ENCODE measurements around the gene FBXL17.

FBXL17 gene

GRCh38 chr5:108078882-108079281, 303.0 kb downstream of the FBXL17 start:
- DNase-seq = no peak

GRCh38 chr5:108078345-108078744, 303.6 kb downstream of the FBXL17 start:
- DNase-seq = no peak

- no peak for DNase-seq
Measured at GRCh38 chr5:108074626-108075025, 307.3 kb downstream of the FBXL17 start.

- no peak for DNase-seq
Measured at GRCh38 chr5:108064302-108064701, 317.6 kb downstream of the FBXL17 start.

- DNase-seq = no peak
Measured at GRCh38 chr5:108061941-108062340, 320.0 kb downstream of the FBXL17 start.

DNA sequence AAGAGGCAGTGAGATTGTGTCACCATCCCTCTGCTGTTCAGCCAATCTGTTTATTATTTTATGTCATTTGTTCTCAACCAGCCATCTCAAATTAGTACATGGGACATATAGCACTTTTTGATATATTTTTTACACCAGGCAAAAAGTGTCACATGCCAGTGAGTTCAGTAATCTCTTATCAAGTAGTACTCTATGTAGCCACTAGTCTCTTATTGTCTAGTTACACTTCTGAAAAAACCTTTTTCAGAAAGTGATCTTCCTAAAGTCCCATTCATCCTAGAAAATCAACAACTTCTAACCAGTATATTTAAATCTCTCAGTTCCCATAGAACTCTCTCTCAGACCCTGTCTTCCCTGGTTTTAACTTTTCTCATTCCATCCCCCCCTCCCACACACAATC, 321.6 kb downstream of the FBXL17 start:
- no peak for DNase-seq

- DNase-seq = no peak
Measured at GRCh38 chr5:108059334-108059733, 322.6 kb downstream of the FBXL17 start.

GRCh38 chr5:108054349-108054748, 327.5 kb downstream of the FBXL17 start:
- DNase-seq = no peak

DNA sequence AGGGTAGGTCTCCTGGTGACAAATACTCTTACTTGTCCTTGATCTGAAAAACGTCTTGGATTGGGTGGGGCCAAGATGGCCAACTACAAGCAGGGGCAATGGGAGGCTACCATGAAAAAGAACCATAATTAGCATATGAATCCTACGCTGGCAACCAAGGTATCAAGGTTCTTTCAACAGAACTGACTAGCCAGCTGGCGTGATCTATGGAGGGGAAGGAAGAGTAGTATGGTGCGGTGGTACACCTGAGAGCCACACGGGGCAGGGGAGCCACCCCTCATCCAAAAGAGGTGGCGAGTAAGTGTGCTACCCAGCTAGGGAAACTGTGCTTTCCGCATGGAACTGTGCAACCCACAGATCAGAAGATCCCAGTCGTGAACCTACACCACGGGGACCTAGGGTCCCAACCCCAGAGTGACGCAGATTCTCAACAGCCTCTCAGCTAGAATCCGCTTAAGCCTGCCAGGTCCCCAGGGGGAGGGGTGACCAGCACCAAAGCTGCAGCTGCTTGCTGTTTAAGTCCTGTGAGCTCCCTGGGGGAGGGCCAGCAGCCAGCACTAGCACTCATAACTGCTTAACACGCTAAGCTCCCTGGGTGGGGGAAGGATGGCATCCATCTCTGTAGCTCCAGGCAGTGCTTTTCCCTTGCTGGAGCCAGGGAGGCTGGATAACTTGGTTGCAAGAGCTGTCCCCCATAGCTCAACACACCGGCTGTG, 334.8 kb downstream of the FBXL17 start:
- DNase-seq = no peak

DNA sequence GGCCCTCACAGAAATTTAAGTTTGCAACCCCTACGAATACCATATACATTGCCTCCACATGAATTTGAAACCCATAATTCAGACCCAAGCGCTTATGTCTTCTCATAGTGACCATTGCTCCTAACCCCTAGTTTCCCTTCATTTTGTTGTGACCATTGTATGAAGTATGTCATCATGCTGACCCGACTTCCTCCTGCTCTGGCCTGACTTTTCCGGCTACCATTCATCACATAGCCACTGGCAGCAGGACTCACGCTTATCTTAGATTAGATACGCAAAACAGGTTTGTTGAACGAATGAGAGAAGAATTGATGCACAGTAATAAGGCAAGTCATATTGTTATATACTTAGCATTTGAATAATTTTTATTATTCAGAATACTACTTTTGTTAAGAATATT, 345.4 kb downstream of the FBXL17 start:
- no peak for DNase-seq

- no peak for DNase-seq
Measured at GRCh38 chr5:108028883-108029282, 353.0 kb downstream of the FBXL17 start.

GRCh38 chr5:108028412-108028811, 353.5 kb downstream of the FBXL17 start:
- DNase-seq = no peak

DNA sequence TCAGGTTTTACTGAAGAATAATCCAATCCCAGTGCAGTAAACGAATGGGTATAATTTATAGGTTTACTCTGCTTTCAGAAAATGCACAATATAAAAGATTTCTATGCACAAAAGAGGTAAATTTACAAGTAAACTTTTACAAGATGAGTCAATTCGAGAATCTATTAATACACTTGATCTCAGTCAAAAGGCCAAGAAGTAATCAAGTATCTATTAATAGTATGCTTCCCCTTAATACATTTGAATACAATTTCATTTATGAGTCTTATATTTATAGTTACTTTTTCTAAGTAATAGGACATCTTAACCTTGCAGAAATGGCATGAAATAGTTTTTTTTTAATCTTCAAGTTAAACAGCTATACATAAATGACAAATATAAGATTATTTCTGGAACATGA, 355.9 kb downstream of the FBXL17 start:
- no peak for DNase-seq

GRCh38 chr5:108024986-108025385, 356.9 kb downstream of the FBXL17 start:
- no peak for DNase-seq

DNA sequence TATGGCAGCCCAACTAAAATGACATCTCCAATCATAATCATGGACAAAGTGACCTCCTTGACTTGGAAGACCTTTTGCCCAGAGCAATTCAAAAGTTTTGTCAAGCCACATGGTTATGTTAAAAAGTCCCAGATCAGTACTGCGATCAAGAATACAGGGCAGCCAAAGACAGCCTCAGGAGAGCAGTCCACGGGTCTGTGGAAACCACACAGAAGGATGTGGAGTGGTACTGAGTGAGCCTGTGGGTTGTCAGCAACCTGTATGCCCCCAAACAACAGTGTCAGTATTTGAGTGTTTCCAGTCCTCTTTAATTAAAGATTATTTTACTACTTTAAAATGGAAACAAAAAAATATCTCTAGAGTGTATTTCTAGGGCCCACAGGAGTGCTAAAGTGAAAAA, 365.8 kb downstream of the FBXL17 start:
- no peak for DNase-seq

DNA sequence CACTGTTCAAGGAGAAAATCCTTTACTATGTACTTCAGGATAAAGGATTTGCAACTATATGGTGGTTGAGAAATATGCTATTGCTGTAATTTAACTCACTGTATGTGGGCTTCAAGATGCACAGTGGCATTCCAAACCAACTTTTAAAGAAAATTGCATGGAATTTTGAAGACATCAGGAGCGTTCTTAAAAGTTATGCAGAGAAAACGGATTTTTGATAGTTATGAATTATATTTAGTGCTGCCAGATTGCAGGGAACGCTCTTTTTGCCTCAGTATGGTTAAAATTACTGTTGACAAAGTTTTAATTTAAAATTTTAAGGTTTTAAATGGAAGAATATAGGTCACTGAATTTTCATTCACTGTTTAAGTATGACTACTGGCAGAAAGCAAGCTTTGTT, 375.1 kb downstream of the FBXL17 start:
- no peak for DNase-seq

DNA sequence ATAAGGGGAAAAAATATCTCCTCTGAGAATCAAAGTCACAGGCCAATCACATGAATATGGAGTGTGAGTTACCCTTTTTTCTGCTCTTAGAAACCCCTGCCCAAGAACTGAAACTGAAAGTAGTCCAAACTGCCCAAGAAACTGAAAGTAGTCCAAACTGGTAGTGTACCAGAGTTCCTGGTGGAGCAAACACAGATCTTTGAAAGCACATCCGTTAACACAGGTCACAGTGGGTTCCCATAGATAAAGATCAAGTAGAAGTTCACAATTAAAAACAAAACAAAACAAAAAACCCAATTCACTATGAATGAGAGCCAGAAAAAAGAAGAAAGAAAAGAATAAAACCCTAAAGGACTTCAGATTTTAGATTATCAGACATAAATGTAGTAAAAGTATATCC, 378.7 kb downstream of the FBXL17 start:
- DNase-seq = no peak

GRCh38 chr5:108001222-108001621, 380.7 kb downstream of the FBXL17 start:
- no peak for DNase-seq

- DNase-seq = no peak
Measured at GRCh38 chr5:107997338-107997980, 384.4 kb downstream of the FBXL17 start.

- DNase-seq = no peak
Measured at GRCh38 chr5:107993341-107993740, 388.6 kb downstream of the FBXL17 start.

DNA sequence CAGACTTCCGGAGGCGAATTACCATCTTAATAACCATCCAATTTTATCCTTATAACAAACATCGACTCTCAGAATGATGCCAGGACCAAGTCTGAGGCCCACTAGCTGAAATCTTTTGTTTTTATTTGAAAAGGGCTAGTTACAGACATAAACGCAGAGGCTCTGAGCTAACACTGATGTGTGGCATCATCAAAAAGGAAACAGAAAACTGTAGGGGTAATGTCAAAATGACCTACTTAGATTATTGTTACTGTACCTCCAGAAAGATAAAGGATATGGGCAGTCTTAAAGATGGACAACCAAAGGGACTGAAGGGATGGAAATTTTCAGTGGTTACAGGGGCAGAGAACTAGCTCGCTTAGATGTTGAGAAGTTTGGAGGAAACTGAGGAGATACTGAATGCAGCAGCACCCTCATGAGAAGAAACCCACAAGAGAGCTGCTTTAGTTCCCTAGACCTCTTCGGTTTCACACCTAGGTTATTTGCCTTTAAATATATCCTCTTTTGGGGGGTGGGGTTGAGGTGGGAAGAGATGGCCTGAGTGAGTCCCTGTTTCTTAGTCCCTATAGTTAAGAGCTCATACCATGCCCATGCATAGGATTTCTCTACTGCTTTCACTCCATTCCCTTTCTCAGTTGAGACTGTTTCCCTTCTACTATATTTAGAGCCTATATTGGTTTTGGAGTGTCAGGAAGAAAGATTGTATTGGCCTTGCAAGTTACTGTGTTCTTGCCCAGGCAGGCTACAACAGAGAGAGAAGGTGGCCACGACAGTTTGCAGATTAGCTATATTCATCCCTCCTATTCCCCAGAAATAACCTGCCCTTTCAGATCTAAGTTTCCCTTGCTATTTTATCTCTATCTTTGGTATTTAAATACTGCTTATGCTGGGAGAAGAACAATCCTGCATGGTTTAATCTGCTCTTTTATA, 390.8 kb downstream of the FBXL17 start:
- DNase-seq = no peak

DNA sequence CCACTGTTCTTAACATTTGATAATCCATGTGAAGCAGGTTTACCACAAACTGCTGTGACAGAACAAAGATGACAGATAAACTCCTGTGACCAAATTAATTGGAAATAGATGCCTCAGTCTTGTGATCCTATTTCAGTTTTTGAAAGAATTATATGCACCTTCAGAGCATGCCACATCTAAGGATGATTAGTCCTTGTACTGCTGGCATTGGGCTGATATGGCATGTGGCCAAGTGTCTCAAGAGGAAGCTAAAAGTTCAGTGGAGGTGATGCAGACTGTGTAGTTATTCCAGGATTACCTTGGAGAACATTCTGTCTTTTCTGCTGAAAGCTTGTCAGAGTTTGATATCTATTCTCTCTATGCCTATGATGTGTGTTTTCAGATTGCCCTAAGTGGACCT, 396.8 kb downstream of the FBXL17 start:
- DNase-seq = no peak

- no peak for DNase-seq
Measured at GRCh38 chr5:107982703-107983425, 399.0 kb downstream of the FBXL17 start.
